ENCODE measurements around the gene ZSCAN18.

The ZSCAN18 gene

GRCh38 chr19:58093071-58093470, 5.0 kb downstream of the ZSCAN18 start:
- Histone ChIP-seq H3K9me3 (peaks cover 0 to 64% (median 36%) of the 10 kb centered on the region in 3 donors), H3K27ac (no peak overlapping the region), H3K36me3 (peaks cover 15 to 68% (median 38%) of the 10 kb centered on the region in 3 donors), H3K4me1 (peaks cover 0 to 24% (median 14%) of the 10 kb centered on the region in 4 donors), H3K4me3 (no peak overlapping the region), H3K27me3 (no peaks in the 10 kb centered on the region)
- DNase-seq: no peak
- no peak for TF ChIP-seq CTCF (IDR thresholded peaks at IDR 0.05)
- intact Hi-C loops (cut with DNase I; ENCODE audit: low total_unique reads): no loop called here

GRCh38 chr19:58091251-58091995, 6.6 kb downstream of the ZSCAN18 start:
- H3K4me3 ChIP-seq: no peak overlapping the region
- intact Hi-C loops (cut with DNase I; ENCODE audit: low total_unique reads): no loop called here
- H3K27ac ChIP-seq: no peak overlapping the region
- H3K4me1 ChIP-seq: peaks cover 0 to 12% (median 3%) of the 10 kb centered on the region in 4 donors
- H3K36me3 ChIP-seq: peaks cover 30 to 83% (median 52%) of the 10 kb centered on the region in 3 donors
- H3K27me3 ChIP-seq: no peaks in the 10 kb centered on the region
- peaks cover 0 to 76% (median 52%) of the 10 kb centered on the region in 3 donors for H3K9me3 ChIP-seq
- no peak for TF ChIP-seq CTCF (IDR thresholded peaks at IDR 0.05)
- DNase-seq: no peak

- Histone ChIP-seq H3K9me3 (peaks cover 0 to 76% (median 60%) of the 10 kb centered on the region in 3 donors), H3K4me1 (no peaks in the 10 kb centered on the region), H3K27me3 (no peaks in the 10 kb centered on the region), H3K36me3 (peaks cover 45 to 83% (median 54%) of the 10 kb centered on the region in 3 donors), H3K4me3 (no peak overlapping the region), H3K27ac (no peak overlapping the region)
- no peak for DNase-seq
- intact Hi-C loops (cut with DNase I; ENCODE audit: low total_unique reads): no loop called here
- TF ChIP-seq CTCF (IDR thresholded peaks at IDR 0.05): no peak
Observed at GRCh38 chr19:58089846-58090245, 8.2 kb downstream of the ZSCAN18 start.

GRCh38 chr19:58088521-58089052, 9.4 kb downstream of the ZSCAN18 start:
- no peaks in the 10 kb centered on the region for H3K4me1 ChIP-seq
- intact Hi-C loops (cut with DNase I; ENCODE audit: low total_unique reads): no loop called here
- peaks cover 58 to 91% (median 65%) of the 10 kb centered on the region in 3 donors for H3K36me3 ChIP-seq
- H3K4me3 ChIP-seq: no peak overlapping the region
- no peak for DNase-seq
- H3K9me3 ChIP-seq: peaks cover under 1 to 83% (median 73%) of the 10 kb centered on the region in 3 donors
- H3K27ac ChIP-seq: no peak overlapping the region
- H3K27me3 ChIP-seq: no peaks in the 10 kb centered on the region
- TF ChIP-seq CTCF (IDR thresholded peaks at IDR 0.05): no peak

- no peak for TF ChIP-seq CTCF (IDR thresholded peaks at IDR 0.05)
- H3K4me3 ChIP-seq: no peak overlapping the region
- intact Hi-C loops (cut with DNase I; ENCODE audit: low total_unique reads): no loop called here
- no peaks in the 10 kb centered on the region for H3K27me3 ChIP-seq
- peaks cover 4 to 94% (median 84%) of the 10 kb centered on the region in 3 donors for H3K9me3 ChIP-seq
- no peak for DNase-seq
- H3K27ac ChIP-seq: no peak overlapping the region
- H3K36me3 ChIP-seq: peaks cover 69 to 91% (median 72%) of the 10 kb centered on the region in 3 donors
- H3K4me1 ChIP-seq: no peaks in the 10 kb centered on the region
Observed at GRCh38 chr19:58086825-58087710, 11.0 kb downstream of the ZSCAN18 start.

Measured in tibial artery (tissue), 4 donors.